ENCODE measurements around the gene TREML4.

GRCh38 chr6:41228096-41228495, at the start of gene TREML4:
- no peak for TF ChIP-seq CTCF (IDR thresholded peaks at IDR 0.05)
- TF ChIP-seq POLR2A (IDR thresholded peaks at IDR 0.05): no peak
